ENCODE measurements around the gene CEP131.

DNA sequence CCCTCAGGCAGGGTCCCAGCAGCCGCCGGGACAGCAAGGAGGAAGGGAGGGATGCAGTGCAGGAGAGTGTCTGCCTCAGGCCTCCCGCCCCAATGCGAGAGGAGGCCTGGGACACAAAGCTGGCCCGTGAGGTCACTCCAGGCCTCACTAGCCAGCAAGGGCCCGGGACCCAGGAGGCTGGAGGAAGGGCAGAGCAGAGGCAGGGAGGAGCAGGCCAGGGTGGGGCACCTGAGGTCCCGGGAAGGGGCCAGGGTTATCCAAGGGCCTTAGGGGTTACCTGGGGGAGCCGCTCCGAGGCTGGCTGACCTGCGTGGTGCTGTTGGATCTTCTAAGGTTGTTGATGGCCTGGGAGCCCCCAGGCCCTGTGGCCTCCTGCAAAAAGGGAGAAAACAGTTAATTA, 14.1 kb downstream of the CEP131 start:
- TF ChIP-seq, protein P1, sequence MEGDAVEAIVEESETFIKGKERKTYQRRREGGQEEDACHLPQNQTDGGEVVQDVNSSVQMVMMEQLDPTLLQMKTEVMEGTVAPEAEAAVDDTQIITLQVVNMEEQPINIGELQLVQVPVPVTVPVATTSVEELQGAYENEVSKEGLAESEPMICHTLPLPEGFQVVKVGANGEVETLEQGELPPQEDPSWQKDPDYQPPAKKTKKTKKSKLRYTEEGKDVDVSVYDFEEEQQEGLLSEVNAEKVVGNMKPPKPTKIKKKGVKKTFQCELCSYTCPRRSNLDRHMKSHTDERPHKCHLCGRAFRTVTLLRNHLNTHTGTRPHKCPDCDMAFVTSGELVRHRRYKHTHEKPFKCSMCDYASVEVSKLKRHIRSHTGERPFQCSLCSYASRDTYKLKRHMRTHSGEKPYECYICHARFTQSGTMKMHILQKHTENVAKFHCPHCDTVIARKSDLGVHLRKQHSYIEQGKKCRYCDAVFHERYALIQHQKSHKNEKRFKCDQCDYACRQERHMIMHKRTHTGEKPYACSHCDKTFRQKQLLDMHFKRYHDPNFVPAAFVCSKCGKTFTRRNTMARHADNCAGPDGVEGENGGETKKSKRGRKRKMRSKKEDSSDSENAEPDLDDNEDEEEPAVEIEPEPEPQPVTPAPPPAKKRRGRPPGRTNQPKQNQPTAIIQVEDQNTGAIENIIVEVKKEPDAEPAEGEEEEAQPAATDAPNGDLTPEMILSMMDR (IDR thresholded peaks at IDR 0.05): no peak
- no peak for TF ChIP-seq POLR2A (IDR thresholded peaks at IDR 0.05)
